GM21423 (cell line): ENCODE data around the gene CD40.

ENCODE experiments used
- ATAC-seq: cut with Tn5 transposase; IDR thresholded peaks from one replicate; pipeline ENCODE4 v1.9.1; 2021; ENCODE audit warnings: mild to moderate bottlenecking, moderate library complexity; ENCODE audit not compliant: unreplicated experiment

CD40 gene

GRCh38 chr20:46121184-46121930 lies 3.2 kb downstream of the CD40 start:
- ATAC-seq, result no peak

- ATAC-seq, result no peak
Measured at GRCh38 chr20:46122071-46122470, 4.0 kb downstream of the CD40 start.

- no peak for ATAC-seq
Measured at GRCh38 chr20:46122516-46123481, 4.7 kb downstream of the CD40 start.

- no peak for ATAC-seq
Measured at GRCh38 chr20:46123482-46124245, 5.5 kb downstream of the CD40 start.

GRCh38 chr20:46126440-46127056 lies 8.4 kb downstream of the CD40 start:
- no peak for ATAC-seq

- ATAC-seq, result no peak
Measured at GRCh38 chr20:46127396-46128010, 9.4 kb downstream of the CD40 start.

GRCh38 chr20:46128310-46129151 lies 10.4 kb downstream of the CD40 start:
- no peak for ATAC-seq

- ATAC-seq, result no peak
Measured at GRCh38 chr20:46129955-46130481, 11.9 kb downstream of the CD40 start.

GRCh38 chr20:46130534-46130933 lies 12.4 kb downstream of the CD40 start:
- no peak for ATAC-seq

- ATAC-seq, result no peak
Measured at GRCh38 chr20:46131396-46131795, 13.3 kb downstream of the CD40 start.

GRCh38 chr20:46132705-46133120 lies 14.6 kb downstream of the CD40 start:
- ATAC-seq, result no peak

GRCh38 chr20:46133886-46134654 lies 16.0 kb downstream of the CD40 start:
- ATAC-seq, result no peak

- no peak for ATAC-seq
Measured at GRCh38 chr20:46134716-46135115, 16.6 kb downstream of the CD40 start.

GRCh38 chr20:46135856-46136633 lies 17.9 kb downstream of the CD40 start:
- no peak for ATAC-seq

GRCh38 chr20:46137816-46138215 lies 19.7 kb downstream of the CD40 start:
- no peak for ATAC-seq

- ATAC-seq, result no peak
Measured at GRCh38 chr20:46139266-46139889, 21.3 kb downstream of the CD40 start.

- ATAC-seq, result no peak
Measured at GRCh38 chr20:46139908-46140482, 21.9 kb downstream of the CD40 start.
